Skeletal muscle satellite cell (primary cell): ENCODE results near the gene ADIPOR2.

Experiments used
- H3K27me3 ChIP-seq: 2 replicates; pipeline ENCODE4 v1.7.0; 2013; ENCODE audit warnings: low read length; ENCODE audit not compliant: control insufficient read depth, insufficient read depth
- H3K36me3 ChIP-seq: 2 replicates; pipeline ENCODE4 v1.7.0; 2013; ENCODE audit warnings: mild to moderate bottlenecking, control low read depth, low read length; ENCODE audit not compliant: insufficient read depth
- H3K4me1 ChIP-seq: 2 replicates; pipeline ENCODE4 v1.7.0; 2013; ENCODE audit warnings: low read length; ENCODE audit not compliant: control insufficient read depth, insufficient read depth
- H3K4me2 ChIP-seq: 2 replicates; pipeline ENCODE4 v1.7.0; 2013; ENCODE audit warnings: mild to moderate bottlenecking, low read length
- H3K4me3 ChIP-seq: 2 replicates; pipeline ENCODE4 v1.7.0; 2013; ENCODE audit warnings: low read length
- H3K9ac ChIP-seq: 2 replicates; pipeline ENCODE4 v1.7.0; 2013; ENCODE audit warnings: mild to moderate bottlenecking, low read depth, low read length, moderate library complexity
- H3K9me3 ChIP-seq: replicated peaks from 2 replicates; pipeline ENCODE4 v1.7.0; 2013; ENCODE audit warnings: mild to moderate bottlenecking, control low read depth, low read length

The ADIPOR2 gene

GRCh38 chr12:1744932-1745331 is 54.1 kb downstream of the ADIPOR2 start:
- H3K4me2 ChIP-seq: no peak overlapping the region
- H3K9ac ChIP-seq: no peak overlapping the region
- peaks cover 2% of the 10 kb centered on the region for H3K36me3 ChIP-seq
- no peak overlapping the region for H3K4me3 ChIP-seq
- H3K27me3 ChIP-seq: no peaks in the 10 kb centered on the region
- peaks cover 5% of the 10 kb centered on the region for H3K9me3 ChIP-seq
- peaks cover 6% of the 10 kb centered on the region for H3K4me1 ChIP-seq

DNA sequence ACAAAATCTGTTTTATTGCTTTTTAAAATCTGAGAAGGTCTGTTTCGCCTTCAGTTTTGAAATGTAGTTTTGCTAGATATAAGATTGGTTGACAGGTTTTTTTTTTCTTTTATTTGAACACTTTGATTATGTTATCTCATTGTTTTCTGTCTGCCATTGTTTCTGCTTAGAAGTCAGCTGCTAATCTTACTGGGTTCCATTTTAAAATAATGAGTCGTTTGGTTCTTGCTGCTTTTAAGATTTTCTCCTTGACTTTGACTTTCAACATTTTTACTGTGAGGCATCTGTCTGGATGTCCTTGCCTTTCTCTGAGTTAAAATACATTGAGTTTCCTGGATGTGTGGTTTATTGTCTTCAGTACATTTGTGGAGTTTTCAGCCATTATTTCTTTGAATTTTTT is 56.7 kb downstream of the ADIPOR2 start:
- H3K9me3 ChIP-seq: peaks cover 5% of the 10 kb centered on the region
- no peaks in the 10 kb centered on the region for H3K4me1 ChIP-seq
- no peak overlapping the region for H3K4me3 ChIP-seq
- H3K36me3 ChIP-seq: peaks cover 2% of the 10 kb centered on the region
- no peaks in the 10 kb centered on the region for H3K27me3 ChIP-seq
- no peak overlapping the region for H3K4me2 ChIP-seq
- H3K9ac ChIP-seq: no peak overlapping the region

DNA sequence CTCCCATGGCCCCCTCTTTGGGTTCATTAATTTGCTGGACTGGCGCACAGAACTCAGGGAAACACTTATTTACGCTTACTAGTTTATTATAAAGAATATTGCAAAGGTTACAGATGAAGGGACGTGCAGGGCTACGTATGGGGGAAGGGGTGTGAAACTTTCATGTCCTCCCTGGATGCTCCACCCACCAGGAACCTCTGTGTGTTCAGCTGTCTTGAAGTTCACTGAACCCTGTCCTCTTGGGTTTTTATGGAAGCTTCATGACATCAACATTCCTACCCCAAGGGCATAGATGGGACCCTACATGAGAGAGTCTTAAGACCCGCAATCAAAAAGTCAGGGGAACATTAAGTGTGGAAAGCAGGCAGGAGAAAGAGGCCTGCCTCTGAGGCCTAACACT is 58.1 kb downstream of the ADIPOR2 start:
- Histone ChIP-seq H3K4me3 (no peak overlapping the region), H3K27me3 (no peaks in the 10 kb centered on the region), H3K9ac (no peak overlapping the region), H3K4me2 (no peak overlapping the region), H3K9me3 (peaks cover 5% of the 10 kb centered on the region), H3K4me1 (no peaks in the 10 kb centered on the region), H3K36me3 (peaks cover 2% of the 10 kb centered on the region)

- no peaks in the 10 kb centered on the region for H3K27me3 ChIP-seq
- H3K9ac ChIP-seq: no peak overlapping the region
- H3K4me3 ChIP-seq: no peak overlapping the region
- no peak overlapping the region for H3K4me2 ChIP-seq
- H3K36me3 ChIP-seq: peaks cover 5% of the 10 kb centered on the region
- peaks cover 5% of the 10 kb centered on the region for H3K9me3 ChIP-seq
- H3K4me1 ChIP-seq: no peaks in the 10 kb centered on the region
Observed at GRCh38 chr12:1750300-1750699, 59.4 kb downstream of the ADIPOR2 start.

GRCh38 chr12:1758376-1758775 is 67.5 kb downstream of the ADIPOR2 start:
- Histone ChIP-seq H3K4me2 (no peak overlapping the region), H3K9ac (no peak overlapping the region), H3K4me3 (no peak overlapping the region), H3K27me3 (no peaks in the 10 kb centered on the region), H3K9me3 (no peaks in the 10 kb centered on the region), H3K36me3 (peaks cover 13% of the 10 kb centered on the region), H3K4me1 (peaks cover 14% of the 10 kb centered on the region)

DNA sequence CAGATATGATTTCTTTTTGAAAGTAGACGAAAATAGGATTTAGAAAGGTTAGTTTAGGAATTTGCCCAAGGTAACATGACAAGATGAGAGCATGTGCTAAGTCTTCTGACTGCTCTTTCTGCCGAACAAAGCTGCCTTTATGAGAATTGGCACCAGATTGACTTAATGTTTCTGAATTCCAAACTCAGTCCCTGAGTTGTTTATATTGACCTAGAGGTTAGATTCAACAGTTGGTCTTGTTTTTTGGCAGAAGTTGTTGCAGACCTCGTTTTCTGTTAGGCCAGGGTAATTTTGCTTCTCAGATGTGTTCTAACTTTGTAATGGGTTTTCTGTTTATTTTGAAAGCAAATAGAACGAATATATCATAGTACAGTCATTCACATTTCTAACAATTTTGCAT is 68.0 kb downstream of the ADIPOR2 start:
- Histone ChIP-seq H3K27me3 (no peaks in the 10 kb centered on the region), H3K9me3 (no peaks in the 10 kb centered on the region), H3K4me2 (no peak overlapping the region), H3K4me3 (no peak overlapping the region), H3K4me1 (peaks cover 14% of the 10 kb centered on the region), H3K9ac (no peak overlapping the region), H3K36me3 (peaks cover 13% of the 10 kb centered on the region)

GRCh38 chr12:1760566-1761382 is 69.9 kb downstream of the ADIPOR2 start:
- no peak overlapping the region for H3K4me3 ChIP-seq
- H3K36me3 ChIP-seq: peaks cover 10% of the 10 kb centered on the region
- no peak overlapping the region for H3K9ac ChIP-seq
- H3K9me3 ChIP-seq: no peaks in the 10 kb centered on the region
- H3K4me1 ChIP-seq: peaks cover 14% of the 10 kb centered on the region
- H3K27me3 ChIP-seq: no peaks in the 10 kb centered on the region
- H3K4me2 ChIP-seq: no peak overlapping the region

DNA sequence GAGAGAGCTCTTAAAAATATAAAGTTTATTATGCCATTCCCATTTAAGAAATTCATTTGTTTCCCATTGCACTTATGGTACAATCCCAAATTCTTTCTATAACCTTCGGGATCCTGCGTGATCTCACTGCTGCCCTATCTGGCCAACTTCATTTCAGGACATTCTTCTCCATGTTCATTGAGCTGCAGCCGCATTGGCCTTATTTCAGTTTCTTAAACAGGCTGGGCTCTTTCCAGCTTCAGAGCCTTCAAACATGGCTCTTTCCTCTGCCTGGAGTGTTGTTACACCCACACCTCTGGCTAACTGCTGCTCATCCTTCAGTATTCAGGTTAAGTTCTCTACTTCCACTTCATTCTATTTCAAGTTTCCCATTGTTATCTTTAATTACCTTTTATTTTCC is 71.0 kb downstream of the ADIPOR2 start:
- no peak overlapping the region for H3K4me3 ChIP-seq
- H3K9me3 ChIP-seq: no peaks in the 10 kb centered on the region
- H3K36me3 ChIP-seq: peaks cover 10% of the 10 kb centered on the region
- H3K4me2 ChIP-seq: no peak overlapping the region
- H3K27me3 ChIP-seq: no peaks in the 10 kb centered on the region
- peaks cover 14% of the 10 kb centered on the region for H3K4me1 ChIP-seq
- no peak overlapping the region for H3K9ac ChIP-seq

- H3K4me2 ChIP-seq: no peak overlapping the region
- H3K9ac ChIP-seq: no peak overlapping the region
- no peaks in the 10 kb centered on the region for H3K27me3 ChIP-seq
- peaks cover 14% of the 10 kb centered on the region for H3K4me1 ChIP-seq
- no peaks in the 10 kb centered on the region for H3K9me3 ChIP-seq
- no peaks in the 10 kb centered on the region for H3K36me3 ChIP-seq
- H3K4me3 ChIP-seq: no peak overlapping the region
Observed at GRCh38 chr12:1763153-1763552, 72.3 kb downstream of the ADIPOR2 start.

DNA sequence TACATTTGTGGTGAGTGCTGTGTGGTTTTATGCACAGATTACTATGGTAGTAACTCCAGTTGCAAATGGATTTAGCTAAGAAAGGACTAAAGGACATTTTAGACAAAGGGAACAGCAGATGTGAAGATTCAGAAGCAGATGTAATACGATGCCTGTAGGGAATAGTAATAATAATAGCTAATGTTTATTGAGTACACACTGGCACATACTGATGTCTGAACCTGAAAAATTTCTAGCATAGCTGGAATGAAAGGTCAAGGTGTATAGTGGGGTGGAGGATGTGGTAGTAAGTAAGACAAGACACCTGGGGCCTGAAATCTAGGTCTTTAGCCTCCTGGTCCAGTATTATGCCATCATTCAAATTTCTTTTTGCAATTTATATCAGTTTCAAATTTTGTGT is 75.2 kb downstream of the ADIPOR2 start:
- Histone ChIP-seq H3K27me3 (no peaks in the 10 kb centered on the region), H3K4me3 (no peak overlapping the region), H3K9ac (no peak overlapping the region), H3K4me1 (peaks cover 3% of the 10 kb centered on the region), H3K36me3 (no peaks in the 10 kb centered on the region), H3K9me3 (no peaks in the 10 kb centered on the region), H3K4me2 (no peak overlapping the region)

- no peaks in the 10 kb centered on the region for H3K9me3 ChIP-seq
- no peaks in the 10 kb centered on the region for H3K27me3 ChIP-seq
- H3K4me3 ChIP-seq: no peak overlapping the region
- no peaks in the 10 kb centered on the region for H3K36me3 ChIP-seq
- H3K9ac ChIP-seq: no peak overlapping the region
- H3K4me2 ChIP-seq: no peak overlapping the region
- H3K4me1 ChIP-seq: no peaks in the 10 kb centered on the region
Observed at GRCh38 chr12:1767407-1768090, 76.7 kb downstream of the ADIPOR2 start.

GRCh38 chr12:1768615-1769014 is 77.7 kb downstream of the ADIPOR2 start:
- H3K9me3 ChIP-seq: no peaks in the 10 kb centered on the region
- H3K4me1 ChIP-seq: no peaks in the 10 kb centered on the region
- no peak overlapping the region for H3K4me2 ChIP-seq
- no peak overlapping the region for H3K9ac ChIP-seq
- no peak overlapping the region for H3K4me3 ChIP-seq
- no peaks in the 10 kb centered on the region for H3K36me3 ChIP-seq
- H3K27me3 ChIP-seq: no peaks in the 10 kb centered on the region
